HG03064 (cell line): Measurements from ENCODE around the gene XPR1.

ENCODE experiments used
- ATAC-seq: cut with Tn5 transposase; IDR thresholded peaks from one replicate; pipeline ENCODE4 v1.9.1; 2021; ENCODE audit warnings: low read depth; ENCODE audit not compliant: unreplicated experiment

XPR1 gene

GRCh38 chr1:180909005-180909414 is 277.2 kb downstream of the XPR1 start:
- ATAC-seq, result peak; percentile 44

GRCh38 chr1:180909462-180909976 is 277.7 kb downstream of the XPR1 start:
- peak; percentile 45 for ATAC-seq

- ATAC-seq, result no peak
Measured at GRCh38 chr1:180911640-180912191, 279.9 kb downstream of the XPR1 start.

GRCh38 chr1:180912211-180912800 is 280.5 kb downstream of the XPR1 start:
- no peak for ATAC-seq

- ATAC-seq, result no peak
Measured at GRCh38 chr1:180912801-180913565, 281.2 kb downstream of the XPR1 start, which contains the start of gene KIAA1614. KIAA1614 (plus strand) TSS chr1:180912897; CDS start chr1:180913244, 347 bp downstream.

- no peak for ATAC-seq
Measured at GRCh38 chr1:180915426-180915965, 283.7 kb downstream of the XPR1 start.

GRCh38 chr1:180916012-180916770 is 284.4 kb downstream of the XPR1 start:
- ATAC-seq, result no peak

GRCh38 chr1:180916771-180917170 is 284.9 kb downstream of the XPR1 start:
- no peak for ATAC-seq

GRCh38 chr1:180917306-180918065 is 285.7 kb downstream of the XPR1 start:
- no peak for ATAC-seq

GRCh38 chr1:180918519-180918918 is 286.7 kb downstream of the XPR1 start:
- ATAC-seq, result no peak

GRCh38 chr1:180919183-180919700 is 287.4 kb downstream of the XPR1 start:
- ATAC-seq, result no peak

- no peak for ATAC-seq
Measured at GRCh38 chr1:180920193-180920592, 288.4 kb downstream of the XPR1 start.

- no peak for ATAC-seq
Measured at GRCh38 chr1:180920702-180921101, 288.9 kb downstream of the XPR1 start.

GRCh38 chr1:180921386-180921785 is 289.6 kb downstream of the XPR1 start:
- no peak for ATAC-seq

GRCh38 chr1:180921891-180922630 is 290.2 kb downstream of the XPR1 start:
- no peak for ATAC-seq

GRCh38 chr1:180922631-180923015 is 290.8 kb downstream of the XPR1 start:
- no peak for ATAC-seq

GRCh38 chr1:180923021-180923841 is 291.4 kb downstream of the XPR1 start:
- ATAC-seq, result no peak

- ATAC-seq, result no peak
Measured at GRCh38 chr1:180923887-180924286, 292.1 kb downstream of the XPR1 start.
